C4-2B (cell line): Measurements from ENCODE around the gene ATP10D.

ENCODE experiments used
- CTCF ChIP-seq: fragments of 450-650 bp; conservative IDR thresholded peaks from 2 replicates; pipeline ENCODE4 v1.5.1; 2017; ENCODE audit warnings: mild to moderate bottlenecking
- ZFX ChIP-seq: fragments of 450-650 bp; IDR thresholded peaks from 2 replicates; pipeline ENCODE4 v1.6.1; 2017

GRCh38 chr4:47566969-47567368, 81.9 kb downstream of the ATP10D start:
- no peak for TF ChIP-seq CTCF
- TF ChIP-seq ZFX: no peak
